Activated naive CD8-positive, alpha-beta T cell (primary cell): Measurements from ENCODE around the gene SCIN.
"Not testable (repeated sequence)": the region's sequence is repeated elsewhere in the genome, so short reads cannot be mapped to it uniquely, and the experiment has no call there.

Experiments used
- H3K27ac Mint-ChIP-seq: one replicate; pipeline ENCODE4 v1.8.0; 2021; ENCODE audit warnings: mixed read lengths
- H3K27me3 Mint-ChIP-seq: one replicate; pipeline ENCODE4 v1.8.0; 2021; ENCODE audit warnings: mixed read lengths
- H3K36me3 Mint-ChIP-seq: one replicate; pipeline ENCODE4 v1.8.0; 2021; ENCODE audit warnings: mixed read lengths
- H3K4me1 Mint-ChIP-seq: one replicate; pipeline ENCODE4 v1.8.0; 2021; ENCODE audit warnings: low read depth, mixed read lengths
- H3K4me3 Mint-ChIP-seq: one replicate; pipeline ENCODE4 v1.8.0; 2021; ENCODE audit warnings: mild to moderate bottlenecking, mixed read lengths
- H3K9me3 Mint-ChIP-seq: one replicate; pipeline ENCODE4 v1.8.0; 2021; ENCODE audit warnings: low read depth, mixed read lengths

The SCIN gene

GRCh38 chr7:12554872-12555271, 15.6 kb upstream of the SCIN start:
- no peaks in the 10 kb centered on the region for H3K9me3 Mint-ChIP-seq
- no peak overlapping the region for H3K27ac Mint-ChIP-seq
- peaks cover 2% of the 10 kb centered on the region for H3K27me3 Mint-ChIP-seq
- no peaks in the 10 kb centered on the region for H3K36me3 Mint-ChIP-seq
- no peak overlapping the region for H3K4me3 Mint-ChIP-seq
- no peaks in the 10 kb centered on the region for H3K4me1 Mint-ChIP-seq

DNA sequence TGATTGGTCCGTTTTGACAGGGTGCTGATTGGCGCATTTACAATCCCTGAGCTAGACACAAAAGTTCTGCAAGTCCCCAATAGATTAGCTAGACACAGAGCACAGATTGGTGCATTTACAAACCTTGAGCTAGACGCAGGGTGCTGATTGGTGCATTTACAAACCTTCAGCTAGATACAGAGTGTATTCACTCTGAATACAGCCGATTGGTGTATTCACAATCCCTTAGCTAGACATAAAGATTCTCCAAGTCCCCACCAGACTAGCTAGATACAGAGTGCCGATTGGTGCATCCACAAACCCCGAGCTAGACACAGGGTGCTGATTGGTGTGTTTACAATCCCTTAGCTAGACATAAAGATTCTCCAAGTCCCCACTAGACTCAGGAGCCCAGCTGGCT, 14.8 kb upstream of the SCIN start:
- not testable (repeated sequence) for H3K9me3 Mint-ChIP-seq, H3K27me3 Mint-ChIP-seq, H3K4me3 Mint-ChIP-seq, H3K4me1 Mint-ChIP-seq, H3K36me3 Mint-ChIP-seq, H3K27ac Mint-ChIP-seq

- not testable (repeated sequence) for H3K36me3 Mint-ChIP-seq, H3K4me3 Mint-ChIP-seq, H3K27ac Mint-ChIP-seq, H3K27me3 Mint-ChIP-seq, H3K9me3 Mint-ChIP-seq, H3K4me1 Mint-ChIP-seq
Observed at GRCh38 chr7:12556139-12556792, 14.3 kb upstream of the SCIN start.

- Mint-ChIP-seq H3K4me3 (no peak overlapping the region), H3K9me3 (no peaks in the 10 kb centered on the region), H3K27ac (no peak overlapping the region), H3K36me3 (no peaks in the 10 kb centered on the region), H3K27me3 (no peaks in the 10 kb centered on the region), H3K4me1 (no peaks in the 10 kb centered on the region)
Observed at GRCh38 chr7:12557282-12557681, 13.2 kb upstream of the SCIN start.

GRCh38 chr7:12564996-12565764, 5.3 kb upstream of the SCIN start:
- Mint-ChIP-seq H3K4me3 (no peak overlapping the region), H3K9me3 (no peaks in the 10 kb centered on the region), H3K27ac (no peak overlapping the region)

GRCh38 chr7:12565873-12566272, 4.6 kb upstream of the SCIN start:
- H3K4me3 Mint-ChIP-seq, result no peak overlapping the region
- peaks cover 12% of the 10 kb centered on the region for H3K4me1 Mint-ChIP-seq
- no peak overlapping the region for H3K27ac Mint-ChIP-seq
- H3K36me3 Mint-ChIP-seq, result no peaks in the 10 kb centered on the region
- no peaks in the 10 kb centered on the region for H3K9me3 Mint-ChIP-seq
- peaks cover 16% of the 10 kb centered on the region for H3K27me3 Mint-ChIP-seq

More at GRCh38 chr7:12564996-12565764, 5.3 kb upstream of the SCIN start:
- peaks cover 7% of the 10 kb centered on the region for H3K4me1 Mint-ChIP-seq
- H3K27me3 Mint-ChIP-seq, result peaks cover 12% of the 10 kb centered on the region
- H3K36me3 Mint-ChIP-seq, result no peaks in the 10 kb centered on the region

DNA sequence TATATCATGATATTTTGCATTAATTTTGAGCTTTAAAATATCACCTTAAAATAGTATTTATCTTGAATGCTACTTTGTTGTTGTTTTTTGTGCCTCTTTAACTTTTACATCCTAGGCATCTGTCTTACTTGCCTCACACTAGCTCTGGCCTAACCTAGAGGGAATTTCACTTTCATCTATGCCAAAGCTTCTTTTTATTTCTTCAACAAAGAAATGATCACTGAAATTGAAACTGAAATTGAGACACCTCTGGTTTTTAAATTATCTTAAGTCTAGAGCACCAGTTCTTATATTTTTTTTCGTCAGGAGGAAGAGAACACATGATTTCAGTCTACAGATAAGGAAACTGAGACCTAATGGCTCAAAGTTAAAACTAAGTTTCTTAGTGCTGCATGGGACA, 3.5 kb upstream of the SCIN start:
- H3K4me3 Mint-ChIP-seq, result no peak overlapping the region
- no peaks in the 10 kb centered on the region for H3K9me3 Mint-ChIP-seq
- H3K36me3 Mint-ChIP-seq, result no peaks in the 10 kb centered on the region
- peaks cover 15% of the 10 kb centered on the region for H3K4me1 Mint-ChIP-seq
- peaks cover 22% of the 10 kb centered on the region for H3K27me3 Mint-ChIP-seq
- no peak overlapping the region for H3K27ac Mint-ChIP-seq

GRCh38 chr7:12569673-12570072, 847 bp upstream of the SCIN start:
- peaks cover 15% of the 10 kb centered on the region for H3K4me1 Mint-ChIP-seq
- peaks cover 25% of the 10 kb centered on the region for H3K27me3 Mint-ChIP-seq
- peak overlapping the region; percentile 78 for H3K4me3 Mint-ChIP-seq
- H3K27ac Mint-ChIP-seq, result no peak overlapping the region
- no peaks in the 10 kb centered on the region for H3K9me3 Mint-ChIP-seq
- no peaks in the 10 kb centered on the region for H3K36me3 Mint-ChIP-seq

GRCh38 chr7:12570168-12570533, 369 bp upstream of the SCIN start:
- H3K27ac Mint-ChIP-seq, result no peak overlapping the region
- H3K9me3 Mint-ChIP-seq, result no peaks in the 10 kb centered on the region
- H3K27me3 Mint-ChIP-seq, result peaks cover 25% of the 10 kb centered on the region
- H3K4me1 Mint-ChIP-seq, result peaks cover 15% of the 10 kb centered on the region
- H3K4me3 Mint-ChIP-seq, result peak overlapping the region; percentile 78
- H3K36me3 Mint-ChIP-seq, result no peaks in the 10 kb centered on the region

DNA sequence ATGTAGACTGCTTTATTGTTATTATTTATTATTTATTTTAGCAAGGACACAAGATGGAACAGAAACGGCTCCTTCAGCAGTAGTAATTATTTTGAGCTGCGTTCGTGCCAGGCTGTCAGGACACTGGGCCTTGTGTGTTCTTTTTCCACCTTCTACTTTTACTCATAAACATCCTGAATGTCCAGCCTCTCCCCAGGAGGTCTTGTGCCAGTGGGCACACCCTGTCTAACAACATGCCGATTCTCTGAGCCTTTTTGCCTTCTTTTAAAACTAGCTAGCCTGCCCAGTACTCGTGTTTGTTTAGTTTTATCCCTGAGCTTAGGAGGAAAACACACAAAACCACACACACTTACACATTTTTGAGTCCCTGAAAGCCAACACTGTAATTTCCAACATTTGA, 1.2 kb downstream of the SCIN start:
- Mint-ChIP-seq H3K9me3 (no peaks in the 10 kb centered on the region), H3K27ac (no peak overlapping the region), H3K4me1 (peaks cover 15% of the 10 kb centered on the region), H3K4me3 (no peak overlapping the region), H3K27me3 (peaks cover 22% of the 10 kb centered on the region), H3K36me3 (no peaks in the 10 kb centered on the region)

GRCh38 chr7:12572941-12573575, 2.5 kb downstream of the SCIN start:
- H3K27ac Mint-ChIP-seq, result no peak overlapping the region
- H3K9me3 Mint-ChIP-seq, result no peaks in the 10 kb centered on the region
- H3K4me3 Mint-ChIP-seq, result no peak overlapping the region
- H3K36me3 Mint-ChIP-seq, result no peaks in the 10 kb centered on the region
- peaks cover 15% of the 10 kb centered on the region for H3K4me1 Mint-ChIP-seq
- H3K27me3 Mint-ChIP-seq, result peaks cover 21% of the 10 kb centered on the region

- peaks cover 16% of the 10 kb centered on the region for H3K27me3 Mint-ChIP-seq
- H3K9me3 Mint-ChIP-seq, result no peaks in the 10 kb centered on the region
- H3K36me3 Mint-ChIP-seq, result no peaks in the 10 kb centered on the region
- peaks cover 15% of the 10 kb centered on the region for H3K4me1 Mint-ChIP-seq
- H3K4me3 Mint-ChIP-seq, result no peak overlapping the region
- no peak overlapping the region for H3K27ac Mint-ChIP-seq
Observed at GRCh38 chr7:12573885-12574284, 3.4 kb downstream of the SCIN start.

DNA sequence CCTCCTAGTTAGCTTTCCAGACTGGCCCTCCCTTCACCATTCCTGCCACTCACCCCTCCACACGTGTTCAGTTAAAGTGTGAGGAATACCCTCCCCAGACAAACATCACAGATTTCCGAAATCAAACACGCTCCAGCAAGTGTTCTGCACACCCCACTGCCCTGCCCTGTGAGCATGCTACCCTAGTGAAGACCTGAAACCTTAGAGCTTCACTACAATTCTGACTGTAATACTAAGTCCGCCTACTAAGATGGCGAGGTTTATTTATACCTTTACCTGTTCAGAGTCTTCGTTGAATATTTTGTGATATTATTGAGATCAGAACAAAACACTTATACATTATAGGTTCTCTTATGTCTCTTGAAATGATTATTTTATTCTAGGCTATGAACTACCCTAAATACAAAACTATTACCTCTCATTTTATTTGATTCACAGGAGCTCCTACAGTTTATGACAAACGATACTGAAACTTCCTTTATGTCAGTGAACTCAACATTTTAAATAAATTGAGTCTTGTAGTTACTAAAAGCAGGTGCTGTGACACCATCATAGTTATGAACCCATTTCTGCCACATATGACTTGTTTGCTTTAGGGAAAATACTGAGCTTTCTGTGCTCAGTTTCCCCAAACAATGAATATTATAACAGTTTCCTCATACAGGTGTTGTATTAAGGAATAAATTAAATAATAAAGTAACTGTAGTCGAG, 8.6 kb downstream of the SCIN start:
- Mint-ChIP-seq H3K27me3 (no peaks in the 10 kb centered on the region), H3K36me3 (no peaks in the 10 kb centered on the region), H3K4me3 (no peak overlapping the region), H3K27ac (no peak overlapping the region), H3K4me1 (no peaks in the 10 kb centered on the region), H3K9me3 (no peaks in the 10 kb centered on the region)

DNA sequence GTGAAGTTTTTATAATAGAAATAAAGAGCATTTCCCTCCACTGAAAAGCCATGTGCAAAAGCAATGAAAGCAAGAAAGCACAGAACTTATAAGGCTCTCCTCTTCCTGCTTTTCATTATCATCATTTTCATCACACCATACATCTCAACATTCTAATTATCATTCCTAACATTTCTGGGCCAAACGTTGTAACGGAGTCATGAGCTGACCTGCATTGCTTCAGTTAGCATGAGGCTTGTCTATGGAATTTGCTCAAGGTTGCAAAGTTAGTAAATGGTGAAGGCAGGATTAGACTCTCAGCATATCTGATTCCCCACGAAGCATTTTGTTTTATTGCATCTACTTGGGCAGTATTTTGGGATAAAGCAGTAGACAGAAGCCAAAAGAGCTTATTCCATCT, 11.4 kb downstream of the SCIN start:
- H3K36me3 Mint-ChIP-seq, result no peaks in the 10 kb centered on the region

DNA sequence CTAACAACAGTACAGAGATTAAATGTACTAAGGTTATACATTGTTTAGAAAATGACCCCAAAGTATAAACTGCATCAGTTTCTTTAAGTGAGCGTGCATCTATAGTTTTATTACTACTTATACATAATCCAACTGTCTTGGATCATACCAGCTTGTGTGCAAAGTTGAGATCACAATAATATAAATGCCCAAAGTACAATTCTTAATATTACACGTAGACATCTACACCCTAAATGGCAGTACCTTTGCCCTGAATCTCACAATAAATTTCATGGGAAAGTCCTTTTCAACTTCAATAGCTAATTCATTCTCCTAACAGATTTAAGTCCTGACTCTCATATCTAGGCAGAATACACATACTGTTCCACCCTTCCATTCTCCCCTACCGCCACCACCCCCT, 11.8 kb downstream of the SCIN start:
- H3K4me1 Mint-ChIP-seq, result no peaks in the 10 kb centered on the region
- H3K27me3 Mint-ChIP-seq, result peaks cover 5% of the 10 kb centered on the region
- no peaks in the 10 kb centered on the region for H3K9me3 Mint-ChIP-seq
- H3K27ac Mint-ChIP-seq, result no peak overlapping the region
- no peak overlapping the region for H3K4me3 Mint-ChIP-seq
- no peaks in the 10 kb centered on the region for H3K36me3 Mint-ChIP-seq

More for the DNA sequence above, 11.4 kb downstream of the SCIN start:
- no peak overlapping the region for H3K4me3 Mint-ChIP-seq
- H3K9me3 Mint-ChIP-seq, result no peaks in the 10 kb centered on the region
- no peak overlapping the region for H3K27ac Mint-ChIP-seq
- peaks cover 5% of the 10 kb centered on the region for H3K27me3 Mint-ChIP-seq
- no peaks in the 10 kb centered on the region for H3K4me1 Mint-ChIP-seq
